ENCODE results near the gene FANCF. TPM values are rescaled to one million over a fixed set of nuclear protein-coding genes. Genes with fewer than 3 reads are reported as not detected.
A peak's percentile ranks its signal among the peaks of the same experiment; 100 is the strongest.
"Not testable (repeated sequence)": the region's sequence is repeated elsewhere in the genome, so short reads cannot be mapped to it uniquely, and the experiment has no call there.

FANCF gene
- 10 to 100 TPM in 1 of 2 donors, 1 to 10 TPM in 1; 9.4 to 11.0 TPM for total RNA-seq

- ATAC-seq: peak; percentile 97 to 98
- peak; percentile 95 for DNase-seq (ENCODE audit: low spot score)
- Mint-ChIP-seq H3K27ac (peak within 1 kb of the TSS; percentile 94 to 97), H3K4me3 (peak within 1 kb of the TSS; percentile 95), H3K4me1 (ENCODE audit: low read depth in 2 of 2) (peaks cover 13 to 17% of the 10 kb centered on the region in 2 donors), H3K9me3 (no peaks in the 10 kb centered on the region), H3K27me3 (no peaks in the 10 kb centered on the region), H3K36me3 (peaks cover 7% of the 10 kb centered on the region)
Measured at GRCh38 chr11:22625448-22626287, at the start of gene FANCF. FANCF (minus strand) TSS chr11:22625823; CDS start chr11:22625810, 13 bp downstream.

GRCh38 chr11:22674470-22675439, 49.1 kb upstream of the FANCF start:
- no peak for ATAC-seq
- no peak for DNase-seq (ENCODE audit: low spot score)
- H3K4me1 Mint-ChIP-seq (ENCODE audit: low read depth in 2 of 2): no peaks in the 10 kb centered on the region
- no peak overlapping the region for H3K4me3 Mint-ChIP-seq
- H3K36me3 Mint-ChIP-seq: no peaks in the 10 kb centered on the region
- H3K27me3 Mint-ChIP-seq: peaks cover 18 to 26% of the 10 kb centered on the region in 2 donors
- H3K9me3 Mint-ChIP-seq: no peaks in the 10 kb centered on the region
- no peak overlapping the region for H3K27ac Mint-ChIP-seq

DNA sequence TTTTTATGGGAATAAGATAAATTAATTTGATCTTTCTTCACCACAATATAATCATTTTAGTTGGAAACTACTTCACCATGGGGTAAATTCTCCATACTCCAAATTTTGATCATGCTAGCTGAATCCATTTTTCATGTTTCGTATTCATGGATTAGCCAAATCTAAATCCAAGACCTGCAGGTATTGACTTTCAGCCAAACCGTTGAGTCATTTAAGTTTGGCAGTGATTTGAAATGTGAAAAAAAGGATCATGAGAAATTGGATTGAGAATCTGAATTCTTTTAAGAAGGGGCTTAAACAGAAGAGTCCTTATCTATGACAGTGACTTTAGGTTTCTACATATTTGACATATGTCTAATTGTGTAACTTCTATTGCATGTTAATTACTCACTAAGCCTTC, 46.1 kb upstream of the FANCF start:
- ATAC-seq (no peak), DNase-seq (ENCODE audit: low spot score) (no peak)
- H3K4me1 Mint-ChIP-seq (ENCODE audit: low read depth in 2 of 2): peaks cover 4 to 10% of the 10 kb centered on the region in 2 donors
- H3K27me3 Mint-ChIP-seq: peaks cover 28 to 32% of the 10 kb centered on the region in 2 donors
- no peaks in the 10 kb centered on the region for H3K36me3 Mint-ChIP-seq
- no peak overlapping the region for H3K27ac Mint-ChIP-seq
- H3K9me3 Mint-ChIP-seq: no peaks in the 10 kb centered on the region
- H3K4me3 Mint-ChIP-seq: no peak overlapping the region

DNA sequence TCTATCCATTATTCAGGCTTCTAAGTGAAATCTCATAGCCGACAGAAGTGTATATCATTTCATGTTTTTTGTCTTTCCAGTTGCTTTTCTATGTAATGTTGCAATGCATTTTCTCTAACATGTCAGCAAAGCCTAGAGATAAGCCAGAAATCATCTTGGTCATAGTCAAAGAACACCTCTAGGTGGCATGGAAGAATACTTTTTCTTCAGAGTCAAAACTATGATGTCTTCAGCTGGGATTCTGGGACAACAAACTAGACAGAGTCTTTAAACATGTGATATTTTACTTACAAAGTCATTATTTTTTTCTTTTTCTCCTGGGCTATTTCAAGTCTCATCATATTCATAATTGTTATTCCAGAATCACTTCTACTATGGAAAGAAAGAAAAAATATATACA, 45.2 kb upstream of the FANCF start:
- Mint-ChIP-seq H3K9me3 (no peaks in the 10 kb centered on the region), H3K36me3 (no peaks in the 10 kb centered on the region), H3K4me1 (ENCODE audit: low read depth in 2 of 2) (peaks cover 7 to 10% of the 10 kb centered on the region in 2 donors), H3K27ac (no peak overlapping the region), H3K27me3 (peaks cover 32 to 40% of the 10 kb centered on the region in 2 donors), H3K4me3 (no peak overlapping the region)
- DNase-seq (ENCODE audit: low spot score) (no peak), ATAC-seq (no peak)

GRCh38 chr11:22669368-22669767, 43.7 kb upstream of the FANCF start:
- ATAC-seq: no peak
- Mint-ChIP-seq H3K9me3 (no peaks in the 10 kb centered on the region), H3K27me3 (peaks cover 34 to 50% of the 10 kb centered on the region in 2 donors)

GRCh38 chr11:22668005-22668796, 42.6 kb upstream of the FANCF start:
- H3K27me3 Mint-ChIP-seq: peaks cover 34 to 50% of the 10 kb centered on the region in 2 donors
- no peak overlapping the region for H3K27ac Mint-ChIP-seq
- no peak for DNase-seq (ENCODE audit: low spot score)
- H3K36me3 Mint-ChIP-seq: no peaks in the 10 kb centered on the region
- H3K4me3 Mint-ChIP-seq: no peak overlapping the region
- H3K4me1 Mint-ChIP-seq (ENCODE audit: low read depth in 2 of 2): peaks cover 7 to 10% of the 10 kb centered on the region in 2 donors
- H3K9me3 Mint-ChIP-seq: no peaks in the 10 kb centered on the region
- ATAC-seq: no peak

More at GRCh38 chr11:22669368-22669767, 43.7 kb upstream of the FANCF start:
- no peak for DNase-seq (ENCODE audit: low spot score)
- H3K4me3 Mint-ChIP-seq: no peak overlapping the region
- H3K4me1 Mint-ChIP-seq (ENCODE audit: low read depth in 2 of 2): peaks cover 7 to 10% of the 10 kb centered on the region in 2 donors
- H3K36me3 Mint-ChIP-seq: no peaks in the 10 kb centered on the region
- no peak overlapping the region for H3K27ac Mint-ChIP-seq

DNA sequence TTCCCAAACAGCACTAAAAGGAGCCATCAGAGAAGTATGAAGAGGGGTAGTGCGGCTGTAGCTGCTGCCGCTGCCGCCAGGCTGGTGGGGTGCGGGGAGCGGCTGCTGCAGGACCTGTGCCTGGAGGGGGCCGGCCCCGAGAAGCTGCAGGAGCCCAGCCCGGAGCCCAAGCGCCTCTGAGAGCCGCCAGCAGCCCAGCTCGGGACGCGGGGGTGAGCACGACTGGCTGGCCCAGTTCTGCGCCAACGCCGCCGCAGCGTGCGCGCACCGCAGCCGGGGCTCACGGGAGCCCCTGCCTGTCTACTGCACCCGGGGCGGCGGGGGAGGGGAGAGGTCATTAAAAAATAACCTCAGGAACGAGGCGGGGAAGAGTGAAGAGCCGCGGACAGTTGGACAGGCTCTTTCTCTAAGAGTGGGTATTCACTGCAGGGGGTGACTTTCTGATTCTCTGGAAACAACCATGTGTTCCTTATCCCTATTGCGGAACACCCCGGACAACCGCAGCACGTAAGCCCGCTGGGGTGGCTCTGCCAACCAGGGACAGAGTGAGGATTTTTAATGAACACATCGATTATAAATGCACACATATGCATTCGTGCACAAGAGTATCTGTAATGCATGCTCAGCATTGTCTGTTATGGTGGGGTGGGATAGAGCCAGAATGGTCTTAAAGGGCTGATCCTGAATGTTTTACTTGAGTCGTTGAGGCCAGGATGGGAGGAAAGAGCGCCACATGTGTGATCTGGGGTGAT, 41.2 kb upstream of the FANCF start:
- ATAC-seq: peak; percentile 45 to 49
- Mint-ChIP-seq H3K36me3 (no peaks in the 10 kb centered on the region), H3K4me3 (peak overlapping the region; percentile 10), H3K27me3 (peaks cover 31 to 42% of the 10 kb centered on the region in 2 donors), H3K4me1 (ENCODE audit: low read depth in 2 of 2) (peaks cover 7 to 10% of the 10 kb centered on the region in 2 donors), H3K27ac (no peak overlapping the region), H3K9me3 (no peaks in the 10 kb centered on the region)
- no peak for DNase-seq (ENCODE audit: low spot score)

- Mint-ChIP-seq H3K27me3 (peaks cover 32 to 37% of the 10 kb centered on the region in 2 donors), H3K36me3 (no peaks in the 10 kb centered on the region), H3K9me3 (no peaks in the 10 kb centered on the region), H3K4me1 (ENCODE audit: low read depth in 2 of 2) (peaks cover 7 to 10% of the 10 kb centered on the region in 2 donors), H3K4me3 (peak within 1 kb of the TSS; percentile 10), H3K27ac (no peak within 1 kb of the TSS)
- ATAC-seq: no peak
- no peak for DNase-seq (ENCODE audit: low spot score)
Measured at GRCh38 chr11:22666325-22666687, 40.7 kb upstream of the FANCF start, which contains the start of gene GAS2. GAS2 (plus strand) TSS chr11:22666611; CDS start chr11:22674870, 8,259 bp downstream.

DNA sequence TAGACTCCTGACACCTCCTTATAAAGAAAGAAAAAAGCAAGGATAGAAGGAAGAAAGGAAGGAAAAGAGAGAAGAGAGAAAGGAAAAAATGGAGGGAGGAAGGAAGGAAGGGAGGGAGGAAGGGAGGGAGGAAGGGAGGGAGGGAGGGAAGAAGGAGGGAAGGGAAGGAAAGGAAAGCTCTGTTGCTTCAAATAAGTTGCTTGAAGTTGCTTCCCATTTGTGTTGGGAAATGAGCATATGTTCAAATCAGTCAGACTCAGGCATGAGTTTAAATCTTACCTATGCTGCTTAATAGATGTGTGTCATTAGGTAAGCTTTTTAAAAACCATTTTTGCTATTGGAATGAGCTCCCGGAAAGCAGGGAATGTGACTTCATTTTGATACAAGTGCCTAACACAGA, 34.2 kb upstream of the FANCF start:
- ATAC-seq (no peak), DNase-seq (ENCODE audit: low spot score) (no peak)
- H3K27ac Mint-ChIP-seq: no peak overlapping the region
- peaks cover 7 to 9% of the 10 kb centered on the region in 2 donors for H3K27me3 Mint-ChIP-seq
- H3K36me3 Mint-ChIP-seq: no peaks in the 10 kb centered on the region
- H3K4me1 Mint-ChIP-seq (ENCODE audit: low read depth in 2 of 2): peaks cover 20 to 22% of the 10 kb centered on the region in 2 donors
- no peaks in the 10 kb centered on the region for H3K9me3 Mint-ChIP-seq
- no peak overlapping the region for H3K4me3 Mint-ChIP-seq

GRCh38 chr11:22657101-22657694, 31.6 kb upstream of the FANCF start:
- Mint-ChIP-seq H3K27me3 (peaks cover 11 to 12% of the 10 kb centered on the region in 2 donors), H3K9me3 (no peaks in the 10 kb centered on the region), H3K27ac (peak overlapping the region in 1 of 2 donors; percentile 68), H3K4me1 (ENCODE audit: low read depth in 2 of 2) (peaks cover 20 to 22% of the 10 kb centered on the region in 2 donors), H3K36me3 (peaks cover 6% of the 10 kb centered on the region), H3K4me3 (peak overlapping the region; percentile 31)
- ATAC-seq (peak in 1 of 2 donors; percentile 70), DNase-seq (ENCODE audit: low spot score) (no peak)

GRCh38 chr11:22656130-22656529, 30.5 kb upstream of the FANCF start:
- Mint-ChIP-seq H3K36me3 (peaks cover 13% of the 10 kb centered on the region), H3K4me3 (no peak overlapping the region), H3K27ac (peak overlapping the region in 1 of 2 donors; percentile 68)

DNA sequence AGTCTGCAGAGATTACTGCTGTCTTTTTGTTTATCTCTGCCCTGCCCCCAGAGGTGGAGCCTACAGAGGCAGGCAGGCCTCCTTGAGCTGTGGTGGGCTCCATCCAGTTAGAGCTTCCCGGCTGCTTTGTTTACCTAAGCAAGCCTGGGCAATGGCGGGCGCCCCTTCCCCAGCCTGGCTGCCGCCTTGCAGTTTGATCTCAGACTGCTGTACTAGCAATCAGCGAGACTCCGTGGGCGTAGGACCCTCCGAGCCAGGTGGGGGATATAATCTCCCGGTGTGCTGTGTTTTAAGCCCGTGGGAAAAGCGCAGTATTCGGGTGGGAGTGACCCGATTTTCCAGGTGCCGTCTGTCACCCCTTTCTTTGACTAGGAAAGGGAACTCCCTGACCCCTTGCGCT, 26.7 kb upstream of the FANCF start:
- H3K36me3 Mint-ChIP-seq: peaks cover 13% of the 10 kb centered on the region
- not testable (repeated sequence) for H3K9me3 Mint-ChIP-seq; ATAC-seq; H3K4me3 Mint-ChIP-seq; DNase-seq (ENCODE audit: low spot score); H3K27ac Mint-ChIP-seq
- H3K27me3 Mint-ChIP-seq: peaks cover 9 to 15% of the 10 kb centered on the region in 2 donors
- peaks cover 11 to 15% of the 10 kb centered on the region in 2 donors for H3K4me1 Mint-ChIP-seq (ENCODE audit: low read depth in 2 of 2)

More at GRCh38 chr11:22656130-22656529, 30.5 kb upstream of the FANCF start:
- Mint-ChIP-seq H3K27me3 (peaks cover 13 to 19% of the 10 kb centered on the region in 2 donors), H3K4me1 (ENCODE audit: low read depth in 2 of 2) (peaks cover 20 to 22% of the 10 kb centered on the region in 2 donors), H3K9me3 (no peaks in the 10 kb centered on the region)
- no peak for ATAC-seq
- DNase-seq (ENCODE audit: low spot score): no peak
